ENCODE results near the gene DGKH. TPM values are rescaled to one million over a fixed set of nuclear protein-coding genes. Genes with fewer than 3 reads are reported as not detected.

The DGKH gene
- total and polyA plus RNA-seq, 2 donors (not counting 1 experiment from before 2014, with no cell fraction given): 6.1 to 7.9 TPM

GRCh38 chr13:42112864-42113263 is 64.4 kb downstream of the DGKH start:
- Histone ChIP-seq H3K4me1 (ENCODE audit: control insufficient read depth, extremely low read depth, insufficient read depth, low read length) (no peaks in the 10 kb centered on the region), H3K27ac (ENCODE audit: insufficient read depth, low read length) (no peak overlapping the region), H2AFZ (ENCODE audit: low read length) (no peak overlapping the region), H3K4me3 (replicated peaks in 1 of 4; ENCODE audit: control extremely low read depth in 1 of 4, insufficient read depth in 1 of 4, low read depth in 3 of 4, low read length in 4 of 4) (no peak overlapping the region), H4K20me1 (ENCODE audit: control insufficient read depth, extremely low read depth, insufficient read depth, low read length) (no peaks in the 10 kb centered on the region), H3K27me3 (ENCODE audit: control insufficient read depth, insufficient read depth, low read length) (no peaks in the 10 kb centered on the region), H3K79me2 (ENCODE audit: control insufficient read depth, insufficient read depth, low read length) (no peaks in the 10 kb centered on the region), H3K4me2 (ENCODE audit: extremely low read depth, insufficient read depth, low read length) (no peak overlapping the region), H3K9ac (ENCODE audit: insufficient read depth, low read length) (no peak overlapping the region), H3K36me3 (ENCODE audit: control insufficient read depth, insufficient read depth, low read length) (no peaks in the 10 kb centered on the region), H3K9me3 (ENCODE audit: control insufficient read depth, insufficient read depth, low read depth, low read length) (no peaks in the 10 kb centered on the region)
- DNase-seq (ENCODE audit: low read depth in 2 of 2): no peak
- TF ChIP-seq EZH2 (IDR thresholded peaks at IDR 0.05; ENCODE audit: low read length, missing control alignments) (no peak), CTCF (conservative IDR thresholded peaks at IDR 0.05 in 1 of 2, IDR thresholded peaks at IDR 0.05 in 1 of 2; ENCODE audit: low read depth in 1 of 2, low read length in 2 of 2) (no peak)

- Histone ChIP-seq H3K9ac (ENCODE audit: insufficient read depth, low read length) (no peak overlapping the region), H3K27ac (ENCODE audit: insufficient read depth, low read length) (no peak overlapping the region), H3K27me3 (ENCODE audit: control insufficient read depth, insufficient read depth, low read length) (no peaks in the 10 kb centered on the region), H3K4me3 (replicated peaks in 1 of 4; ENCODE audit: control extremely low read depth in 1 of 4, insufficient read depth in 1 of 4, low read depth in 3 of 4, low read length in 4 of 4) (no peak overlapping the region), H3K79me2 (ENCODE audit: control insufficient read depth, insufficient read depth, low read length) (peaks cover 1% of the 10 kb centered on the region), H3K36me3 (ENCODE audit: control insufficient read depth, insufficient read depth, low read length) (no peaks in the 10 kb centered on the region), H2AFZ (ENCODE audit: low read length) (no peak overlapping the region), H3K4me2 (ENCODE audit: extremely low read depth, insufficient read depth, low read length) (no peak overlapping the region), H4K20me1 (ENCODE audit: control insufficient read depth, extremely low read depth, insufficient read depth, low read length) (no peaks in the 10 kb centered on the region), H3K9me3 (ENCODE audit: control insufficient read depth, insufficient read depth, low read depth, low read length) (no peaks in the 10 kb centered on the region), H3K4me1 (ENCODE audit: control insufficient read depth, extremely low read depth, insufficient read depth, low read length) (no peaks in the 10 kb centered on the region)
- DNase-seq (ENCODE audit: low read depth in 2 of 2): no peak
- TF ChIP-seq CTCF (conservative IDR thresholded peaks at IDR 0.05 in 1 of 2, IDR thresholded peaks at IDR 0.05 in 1 of 2; ENCODE audit: low read depth in 1 of 2, low read length in 2 of 2) (no peak), EZH2 (IDR thresholded peaks at IDR 0.05; ENCODE audit: low read length, missing control alignments) (no peak)
These were observed 65.0 kb downstream of the DGKH start for GRCh38 chr13:42113478-42113877.

- DNase-seq (ENCODE audit: low read depth in 2 of 2): no peak
- Histone ChIP-seq H3K4me2 (ENCODE audit: extremely low read depth, insufficient read depth, low read length) (no peak overlapping the region), H3K4me3 (replicated peaks in 1 of 4; ENCODE audit: control extremely low read depth in 1 of 4, insufficient read depth in 1 of 4, low read depth in 3 of 4, low read length in 4 of 4) (no peak overlapping the region), H3K9ac (ENCODE audit: insufficient read depth, low read length) (no peak overlapping the region), H3K79me2 (ENCODE audit: control insufficient read depth, insufficient read depth, low read length) (peaks cover 1% of the 10 kb centered on the region), H3K27me3 (ENCODE audit: control insufficient read depth, insufficient read depth, low read length) (no peaks in the 10 kb centered on the region), H2AFZ (ENCODE audit: low read length) (no peak overlapping the region), H3K36me3 (ENCODE audit: control insufficient read depth, insufficient read depth, low read length) (no peaks in the 10 kb centered on the region), H3K27ac (ENCODE audit: insufficient read depth, low read length) (no peak overlapping the region), H4K20me1 (ENCODE audit: control insufficient read depth, extremely low read depth, insufficient read depth, low read length) (no peaks in the 10 kb centered on the region), H3K9me3 (ENCODE audit: control insufficient read depth, insufficient read depth, low read depth, low read length) (no peaks in the 10 kb centered on the region), H3K4me1 (ENCODE audit: control insufficient read depth, extremely low read depth, insufficient read depth, low read length) (no peaks in the 10 kb centered on the region)
- TF ChIP-seq EZH2 (IDR thresholded peaks at IDR 0.05; ENCODE audit: low read length, missing control alignments) (no peak), CTCF (conservative IDR thresholded peaks at IDR 0.05 in 1 of 2, IDR thresholded peaks at IDR 0.05 in 1 of 2; ENCODE audit: low read depth in 1 of 2, low read length in 2 of 2) (no peak)
These were observed 65.8 kb downstream of the DGKH start for GRCh38 chr13:42114278-42114677.

Measured in fibroblast of lung (primary cell).